ENCODE data around the gene LITAF.
"Not testable (repeated sequence)": the region's sequence is repeated elsewhere in the genome, so short reads cannot be mapped to it uniquely, and the experiment has no call there.

Gene LITAF

DNA sequence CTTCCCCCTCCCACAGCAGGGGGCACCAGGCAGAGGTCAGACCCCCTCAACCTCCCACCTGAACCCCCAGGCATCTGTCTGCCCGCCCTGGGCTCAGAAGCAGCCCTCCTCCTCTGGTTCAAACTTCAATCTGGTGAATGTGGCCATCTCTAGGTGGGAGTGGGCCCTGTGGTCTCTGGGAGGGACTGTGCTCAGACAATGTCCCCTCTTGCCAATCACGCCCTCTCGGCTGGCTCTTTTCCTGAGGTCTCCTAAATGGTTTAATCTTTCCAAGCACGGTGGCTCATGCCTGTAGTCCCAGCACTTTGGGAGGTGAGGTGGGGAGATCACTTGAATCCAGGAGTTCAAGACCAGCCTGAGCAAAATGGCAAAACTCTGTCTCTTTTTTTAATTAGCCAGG is 15.2 kb downstream of the LITAF start:
- DNase-seq: no peak

DNA sequence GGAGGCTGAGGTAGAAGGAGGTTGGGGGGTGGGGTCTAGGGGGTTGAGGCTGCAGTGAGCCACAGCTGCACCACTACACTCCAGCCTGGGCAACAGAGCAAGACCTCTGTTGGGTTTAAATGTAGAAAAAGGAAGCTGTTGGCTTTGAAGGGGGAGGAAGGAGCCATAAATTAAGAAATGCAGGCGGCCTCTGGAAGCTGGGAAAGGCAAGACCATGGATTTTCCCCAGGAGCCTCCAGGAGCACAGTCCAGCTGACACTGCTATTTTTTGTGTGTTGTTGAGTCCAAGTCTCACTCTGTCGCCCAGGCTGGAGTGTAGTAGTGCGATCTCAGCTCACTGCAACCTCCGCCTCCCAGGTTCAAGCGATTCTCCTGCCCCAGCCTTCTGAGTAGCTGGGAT is 15.9 kb downstream of the LITAF start:
- DNase-seq: no peak

DNA sequence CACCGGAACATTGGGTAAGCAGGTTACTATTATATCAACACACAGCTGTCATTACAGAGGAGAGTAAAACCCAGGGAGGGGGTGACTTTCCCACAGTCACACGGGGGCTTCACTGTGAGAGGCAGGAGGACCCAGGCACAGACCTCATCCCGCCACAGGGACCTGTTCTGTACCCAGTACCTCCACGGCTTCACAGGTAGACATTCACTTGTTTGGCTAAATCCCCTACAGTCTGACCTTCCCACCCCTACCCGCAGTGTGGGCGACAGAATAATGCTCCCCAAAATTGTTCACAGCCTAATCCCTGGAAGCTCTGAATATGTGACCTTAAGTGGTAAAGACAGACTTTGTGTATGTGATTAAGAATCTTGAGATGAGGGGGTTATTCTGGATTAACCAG is 16.5 kb downstream of the LITAF start:
- no peak for DNase-seq

DNA sequence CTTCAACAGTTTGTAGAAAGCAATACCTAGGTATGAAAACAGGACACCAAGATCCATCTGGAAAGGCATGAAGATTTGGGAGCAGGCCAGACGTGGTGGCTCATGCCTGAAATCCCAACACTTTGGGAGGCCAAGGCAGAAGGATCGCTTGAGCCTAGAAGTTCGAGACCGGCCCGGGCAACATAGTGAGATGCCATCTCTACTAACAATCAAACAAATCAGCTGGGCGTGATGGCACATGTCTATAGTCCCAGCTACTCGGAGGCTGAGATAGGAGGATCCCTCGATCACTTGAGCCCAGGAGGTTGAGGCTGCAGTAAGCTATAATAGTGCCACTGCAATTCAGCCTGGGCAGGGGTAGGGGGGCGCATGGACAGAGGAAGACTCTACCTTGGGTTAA is 20.3 kb downstream of the LITAF start:
- no peak for DNase-seq

DNA sequence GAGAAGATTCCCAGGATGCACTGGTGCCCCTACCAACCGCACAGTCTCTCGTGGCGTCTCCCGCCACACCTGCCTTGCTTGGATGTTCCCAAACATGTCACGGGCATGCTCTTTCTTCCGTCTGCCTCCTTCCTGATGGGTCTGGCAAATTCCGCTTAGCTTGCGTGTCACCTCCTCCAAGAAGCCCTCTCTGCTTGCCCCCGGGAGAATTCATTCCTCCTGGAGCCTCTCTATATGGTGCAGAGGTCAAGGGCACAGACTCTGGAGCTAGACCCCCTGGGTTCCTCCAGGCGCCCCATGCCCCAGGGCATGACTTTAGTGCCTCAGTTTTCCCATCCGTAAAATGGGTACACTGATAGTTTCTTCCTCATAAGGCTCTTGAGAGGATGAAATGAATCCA is 21.1 kb downstream of the LITAF start:
- DNase-seq: no peak

DNA sequence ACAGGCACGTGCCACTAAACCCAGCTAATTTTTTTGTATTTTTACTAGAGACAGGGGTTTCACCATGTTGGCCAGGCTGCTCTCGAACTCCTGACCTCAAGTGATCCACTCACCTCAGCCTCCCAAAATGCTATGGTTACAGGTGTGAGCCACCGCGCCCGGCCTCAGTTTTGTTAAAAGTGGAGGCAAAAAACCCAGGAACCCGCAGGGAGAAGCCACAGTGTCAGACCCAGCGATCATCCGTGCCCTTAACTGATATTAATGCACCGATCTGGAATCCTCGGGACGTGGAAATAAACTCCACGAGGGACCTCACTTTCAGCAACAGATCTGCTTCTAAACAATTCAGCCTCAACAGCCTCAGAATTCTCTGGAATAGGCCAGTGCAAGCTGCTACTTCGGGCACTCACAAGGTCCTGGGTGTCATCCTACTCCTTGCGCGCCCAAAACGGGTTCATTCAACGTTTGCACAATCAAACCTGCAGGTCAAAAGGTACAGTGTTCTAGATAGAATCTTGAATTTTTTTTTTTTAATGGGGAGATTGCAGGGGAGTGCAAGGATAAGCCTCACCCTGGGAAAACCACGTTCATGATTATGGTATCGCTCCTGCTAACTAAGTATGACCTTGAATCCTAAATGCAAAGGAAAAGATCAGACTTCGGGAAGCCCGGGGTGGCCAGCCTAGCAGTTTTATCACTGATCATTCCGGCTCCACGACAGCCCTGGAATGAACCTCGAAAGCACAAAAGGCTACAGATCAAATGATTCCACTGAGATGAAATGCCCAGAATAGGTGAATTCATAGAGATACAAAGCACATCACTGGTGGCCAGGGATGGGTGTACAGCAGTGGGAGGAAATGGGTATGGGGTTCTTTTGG is 22.4 kb downstream of the LITAF start:
- no peak for DNase-seq

DNA sequence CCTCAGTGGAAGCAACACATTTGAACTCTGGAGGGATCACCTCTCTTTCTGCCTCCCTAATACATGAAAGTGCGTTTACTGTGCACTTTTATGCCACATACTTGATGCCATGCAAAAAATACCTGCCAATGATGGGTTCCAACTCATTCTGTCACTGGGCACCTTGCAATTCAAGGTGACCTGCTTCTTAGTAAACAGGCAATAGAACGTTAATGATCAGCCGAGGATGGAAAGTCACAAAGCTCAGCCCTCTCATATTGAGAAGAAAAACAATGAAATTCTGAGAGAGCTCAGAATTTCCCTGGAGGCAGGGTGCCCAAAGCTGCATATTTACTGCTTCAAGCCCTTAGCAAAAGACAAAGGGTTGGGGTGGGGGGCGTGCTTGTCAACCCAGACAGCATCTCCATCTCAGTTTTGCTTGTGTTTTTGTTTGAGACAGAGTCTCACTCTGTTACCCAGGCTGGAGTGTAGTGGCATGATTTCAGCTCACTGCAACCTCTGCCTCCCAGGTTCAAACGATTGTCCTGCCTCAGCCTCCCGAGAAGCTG is 23.2 kb downstream of the LITAF start:
- DNase-seq: no peak

DNA sequence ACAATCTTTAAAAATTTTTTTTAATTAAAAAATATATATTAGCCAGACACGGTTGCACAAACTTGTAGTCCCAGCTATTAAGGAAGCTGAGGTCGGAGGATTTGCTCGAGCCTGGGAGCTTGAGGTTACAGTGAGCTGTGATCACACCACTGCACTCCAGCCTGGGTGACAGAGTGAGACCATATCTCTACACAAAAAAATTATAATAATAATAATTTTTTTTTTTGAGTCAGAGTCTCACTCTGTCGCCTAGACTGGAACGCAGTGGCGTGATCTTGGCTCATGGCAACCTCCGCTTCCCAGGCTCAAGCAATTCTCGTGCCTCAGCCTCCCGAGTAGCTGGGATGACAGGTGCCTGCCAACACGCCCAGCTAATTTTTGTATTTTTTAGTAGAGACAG is 23.8 kb downstream of the LITAF start:
- no peak for DNase-seq

DNA sequence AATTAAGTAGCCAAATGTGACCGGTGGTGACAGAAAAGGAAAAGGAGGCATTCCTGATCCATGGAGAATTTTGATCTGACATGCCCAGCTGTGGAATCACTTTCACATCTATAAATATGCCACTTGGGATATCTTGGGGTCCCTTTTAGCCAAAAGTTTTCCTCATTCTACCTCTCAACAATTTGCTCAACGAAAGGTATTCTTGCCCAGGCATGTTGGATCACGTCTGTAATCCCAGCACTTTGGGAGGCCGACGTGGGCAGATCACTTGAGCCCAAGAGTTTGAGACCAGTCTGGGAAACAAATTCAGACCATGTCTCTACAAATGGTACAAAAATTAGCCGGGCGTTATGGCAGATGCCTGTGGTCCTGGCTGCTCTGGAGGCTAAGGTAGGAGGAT is 24.3 kb downstream of the LITAF start:
- no peak for DNase-seq

DNA sequence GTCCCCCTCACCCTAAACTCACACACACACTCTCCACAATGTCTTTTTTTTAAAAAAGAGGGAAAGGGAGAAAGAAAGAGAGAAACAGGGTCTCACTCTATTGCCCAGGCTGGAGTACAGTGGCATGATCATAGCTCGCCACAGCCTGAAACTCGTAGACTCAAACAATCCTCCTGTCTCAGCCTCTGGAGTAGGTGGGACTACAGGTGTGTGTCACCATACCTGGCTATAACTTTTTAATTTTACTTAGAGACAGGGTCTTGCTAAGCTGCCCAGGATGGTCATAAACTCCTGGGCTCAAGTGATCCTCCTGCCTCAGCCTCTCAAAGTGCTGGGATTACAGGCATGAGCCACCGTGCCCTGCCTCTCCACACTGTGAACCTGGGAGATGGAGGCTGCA is 24.9 kb downstream of the LITAF start:
- no peak for DNase-seq

DNA sequence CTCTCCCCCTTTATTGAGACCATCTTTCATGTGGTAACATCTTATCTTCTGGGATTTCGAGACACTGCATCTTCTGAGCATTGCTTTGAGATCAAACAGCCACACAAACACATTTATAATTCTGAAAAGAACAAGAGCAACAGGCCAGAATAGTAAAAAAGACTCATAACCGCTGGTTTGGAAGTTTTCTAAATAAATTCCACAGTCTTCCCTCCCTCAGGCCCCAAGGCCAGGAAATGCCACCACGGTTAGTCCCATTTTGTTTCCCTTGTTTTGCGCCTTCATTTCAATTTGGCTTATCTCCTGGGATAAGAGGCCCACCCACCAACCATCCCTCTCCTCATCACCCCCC is 25.3 kb downstream of the LITAF start:
- no peak for DNase-seq

DNA sequence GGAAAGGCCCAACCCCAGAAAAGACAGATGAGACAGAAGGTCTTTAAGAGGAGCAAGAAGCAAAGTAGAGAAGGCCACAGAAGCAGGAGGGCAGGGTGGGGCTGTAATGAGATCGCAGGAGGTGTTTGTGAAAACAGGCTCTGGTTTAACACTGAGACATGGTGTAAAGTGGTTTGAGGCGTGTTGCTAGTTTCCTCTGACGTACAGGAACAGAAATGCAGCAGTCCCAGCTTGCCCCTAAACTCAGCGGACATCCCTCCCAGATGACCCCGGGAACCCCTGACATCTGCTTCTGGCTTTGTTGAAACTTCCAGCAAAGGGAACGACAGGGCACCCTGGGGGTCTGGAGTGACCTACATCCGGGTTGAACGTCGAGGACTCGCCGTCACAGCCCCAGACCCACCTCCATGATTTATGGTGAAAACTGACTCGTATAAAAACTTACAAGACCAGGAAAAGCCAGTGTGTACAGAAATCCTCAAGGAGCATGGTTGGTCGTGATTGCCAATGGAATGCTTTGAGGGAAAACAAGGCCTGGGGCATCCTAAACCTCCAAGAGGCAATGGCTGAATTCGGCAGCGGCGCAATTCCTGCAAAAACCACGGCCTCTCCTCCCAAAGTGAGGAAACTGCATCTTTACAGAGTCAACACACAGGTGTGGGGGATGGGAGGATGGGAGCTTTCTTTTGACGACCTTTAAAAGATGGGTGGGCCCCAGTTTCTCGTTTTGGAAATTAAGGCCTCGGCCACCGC is 25.8 kb downstream of the LITAF start:
- DNase-seq: peak; percentile 44

DNA sequence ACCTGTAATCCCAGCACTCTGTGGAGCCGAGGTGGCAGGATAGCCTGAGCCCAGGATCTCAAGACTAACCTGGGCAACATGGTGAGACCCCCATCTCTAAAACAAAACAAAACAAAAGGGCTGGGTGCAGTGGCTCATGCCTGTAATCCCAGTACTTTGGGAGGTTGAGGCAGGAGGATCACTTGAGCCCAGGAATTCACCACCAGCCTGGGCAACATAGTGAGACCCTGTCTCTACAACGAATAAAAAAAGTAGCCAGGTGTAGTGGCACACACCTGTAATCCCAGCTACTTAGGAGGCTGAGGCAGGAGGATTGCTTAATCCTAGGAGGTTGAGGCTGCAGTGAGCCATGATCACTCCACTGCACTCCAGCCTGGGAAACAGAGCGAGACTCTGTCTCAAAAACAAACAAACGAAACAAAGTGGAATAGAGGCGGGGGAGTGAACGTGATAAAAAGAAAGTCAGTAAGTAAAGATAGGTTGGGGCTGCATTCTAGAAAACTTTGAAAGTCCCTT is 28.4 kb downstream of the LITAF start:
- not testable (repeated sequence) for DNase-seq

DNA sequence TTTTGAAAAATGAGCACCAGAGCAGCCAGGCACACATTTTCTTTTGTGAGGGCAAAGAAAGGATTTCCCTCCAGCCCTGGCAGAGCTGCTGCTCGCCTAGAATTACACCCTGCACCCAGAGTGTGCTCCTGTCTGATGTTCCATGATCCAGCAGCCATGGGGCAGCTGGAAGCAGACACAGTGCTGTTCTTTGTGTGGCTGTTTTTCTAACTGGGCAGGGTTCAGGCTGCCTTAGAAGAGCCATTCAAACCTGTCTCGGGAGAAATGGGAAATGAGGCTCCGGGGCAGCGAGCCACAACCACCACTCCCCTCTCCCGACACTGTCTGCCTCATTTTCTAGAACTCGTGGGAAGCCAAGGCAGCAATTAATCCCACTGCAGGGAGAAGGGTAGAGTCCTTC is 28.9 kb downstream of the LITAF start:
- no peak for DNase-seq

DNA sequence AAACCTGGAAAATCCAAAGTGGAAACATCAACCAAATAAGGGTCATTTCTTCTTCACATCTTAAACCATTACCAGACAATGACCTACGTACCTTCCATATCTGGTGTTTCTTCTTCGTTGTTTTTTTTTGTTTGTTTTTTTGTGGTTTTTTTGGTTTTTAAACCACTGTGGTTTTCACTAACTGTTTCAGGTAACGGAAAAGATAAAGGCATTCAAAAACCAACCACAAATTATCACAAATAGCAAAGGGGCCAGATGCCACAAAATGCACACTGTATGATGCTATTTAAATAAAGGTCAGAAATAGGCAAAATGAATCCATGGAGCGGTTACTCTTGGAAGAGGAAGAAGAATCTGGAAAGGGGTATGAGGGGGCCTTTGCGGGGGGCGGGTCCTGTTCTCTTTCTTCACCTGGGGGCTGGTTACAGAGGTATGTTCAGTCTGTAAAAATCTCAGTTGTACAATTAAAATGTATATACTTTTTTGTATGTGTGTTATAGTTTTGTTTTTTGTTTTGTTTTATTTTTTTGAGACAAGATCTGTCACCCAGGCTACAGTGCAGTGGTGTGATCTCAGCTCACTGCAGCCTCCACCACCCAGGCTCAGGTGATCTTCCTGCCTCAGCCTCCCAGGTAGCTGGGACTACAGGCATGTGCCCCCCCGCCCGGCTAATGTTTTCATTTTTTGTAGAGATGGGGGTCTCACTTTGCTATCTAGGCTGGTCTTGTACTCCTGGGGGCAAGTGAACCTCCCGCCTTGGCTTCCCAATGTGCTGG is 29.6 kb downstream of the LITAF start:
- DNase-seq: no peak

DNA sequence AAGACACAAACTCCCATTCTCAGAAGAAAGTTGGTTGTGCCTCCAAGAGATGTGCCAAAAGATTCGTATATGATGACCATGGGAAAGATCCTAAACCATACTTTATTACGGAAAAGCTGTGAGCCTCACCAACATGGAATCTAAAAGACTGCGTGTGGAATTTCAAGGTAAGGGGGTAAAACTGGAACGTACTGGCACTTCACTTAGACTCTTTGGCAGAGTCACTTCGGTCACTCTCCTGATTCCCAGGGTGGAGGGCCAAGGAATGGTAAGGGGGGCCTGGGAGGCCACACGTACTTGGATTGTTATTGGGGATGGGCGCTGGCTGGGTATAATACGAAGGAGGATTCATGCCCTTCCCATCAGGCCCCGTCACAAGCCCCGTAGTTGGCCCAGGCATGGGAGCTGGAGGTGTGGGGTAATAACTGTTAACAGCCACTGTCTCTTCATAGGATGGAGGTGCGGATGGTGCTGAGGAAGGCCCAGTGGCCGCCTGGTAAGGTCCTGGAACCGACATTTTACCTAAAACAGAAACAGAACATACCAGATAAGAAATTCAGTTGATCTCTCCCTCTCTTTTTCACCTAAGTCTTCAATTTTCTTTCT is 30.4 kb downstream of the LITAF start:
- no peak for DNase-seq

DNA sequence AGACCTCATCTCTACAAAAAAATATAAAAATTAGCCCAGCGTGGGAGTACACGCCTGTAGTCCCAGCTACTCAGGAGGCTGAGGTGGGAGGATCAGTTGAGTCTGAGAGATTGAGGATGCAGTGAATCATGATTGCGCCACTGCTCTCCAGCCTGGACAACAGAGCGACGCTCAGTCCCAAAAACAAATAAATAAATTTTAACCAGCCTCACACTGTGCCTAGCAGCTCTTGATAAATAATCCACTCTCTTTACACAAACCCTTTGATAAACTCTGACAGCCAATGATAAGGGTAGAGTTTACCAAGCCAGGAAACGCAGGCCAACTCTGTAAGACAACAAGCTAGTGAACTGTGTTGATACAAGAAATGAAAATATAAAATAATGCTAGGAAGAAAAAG is 32.7 kb downstream of the LITAF start:
- DNase-seq: no peak

DNA sequence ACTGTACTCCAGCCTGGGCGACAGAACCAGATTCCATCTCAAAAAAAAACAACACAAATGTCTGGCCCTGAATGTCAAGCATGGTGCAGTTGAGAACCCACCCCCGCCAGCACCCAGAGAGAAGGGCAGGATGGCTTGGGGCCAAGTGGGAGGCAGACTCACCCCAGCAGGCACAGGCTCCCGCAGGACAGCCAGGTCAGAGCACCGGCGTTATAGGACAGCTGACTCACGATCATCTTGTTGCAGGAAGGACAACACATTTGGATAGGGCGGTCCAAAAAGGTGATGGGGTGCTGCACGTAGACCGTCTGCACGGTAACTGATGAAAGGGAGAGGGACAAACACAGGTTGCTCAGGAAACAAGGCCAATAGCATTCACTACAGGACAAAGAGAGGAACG is 33.3 kb downstream of the LITAF start:
- DNase-seq: no peak

DNA sequence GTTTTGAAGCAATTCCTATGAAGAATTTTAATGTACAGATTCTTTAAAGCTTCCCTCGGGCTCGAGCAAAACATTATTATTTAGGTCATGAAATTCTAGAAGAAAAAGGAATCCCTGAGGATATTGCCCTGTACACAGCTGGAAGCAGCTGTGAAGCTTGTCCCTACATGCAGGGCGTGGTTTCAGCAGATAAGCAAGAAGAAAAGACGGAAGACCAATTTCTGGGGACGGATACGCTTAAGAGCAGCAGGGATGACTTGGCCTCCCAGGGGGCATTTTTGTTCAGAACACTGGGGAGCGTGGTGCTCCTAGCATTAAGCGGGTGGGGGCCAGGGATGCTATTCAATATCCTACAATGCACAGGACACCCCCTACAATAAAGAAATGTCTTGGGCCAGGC is 34.3 kb downstream of the LITAF start:
- no peak for DNase-seq

DNA sequence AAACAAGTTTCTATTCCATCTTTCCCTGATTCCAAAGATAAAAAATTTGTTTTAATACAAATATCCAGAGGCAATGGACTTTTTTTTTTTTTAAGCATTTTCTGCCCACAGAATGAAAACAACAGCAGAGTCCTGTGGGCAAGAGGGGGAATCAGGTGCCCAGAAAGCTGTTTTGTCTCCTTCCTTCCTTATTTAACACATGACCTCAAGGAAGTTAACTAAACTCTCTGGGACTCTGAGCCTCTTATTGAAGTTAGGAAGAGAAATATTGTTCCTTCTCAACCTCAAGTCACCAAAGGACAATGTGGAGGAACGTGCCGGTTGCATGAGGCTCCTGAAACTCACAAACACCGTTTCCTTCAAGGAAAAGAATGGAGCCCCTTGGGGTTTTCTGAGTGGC is 34.9 kb downstream of the LITAF start:
- no peak for DNase-seq

DNA sequence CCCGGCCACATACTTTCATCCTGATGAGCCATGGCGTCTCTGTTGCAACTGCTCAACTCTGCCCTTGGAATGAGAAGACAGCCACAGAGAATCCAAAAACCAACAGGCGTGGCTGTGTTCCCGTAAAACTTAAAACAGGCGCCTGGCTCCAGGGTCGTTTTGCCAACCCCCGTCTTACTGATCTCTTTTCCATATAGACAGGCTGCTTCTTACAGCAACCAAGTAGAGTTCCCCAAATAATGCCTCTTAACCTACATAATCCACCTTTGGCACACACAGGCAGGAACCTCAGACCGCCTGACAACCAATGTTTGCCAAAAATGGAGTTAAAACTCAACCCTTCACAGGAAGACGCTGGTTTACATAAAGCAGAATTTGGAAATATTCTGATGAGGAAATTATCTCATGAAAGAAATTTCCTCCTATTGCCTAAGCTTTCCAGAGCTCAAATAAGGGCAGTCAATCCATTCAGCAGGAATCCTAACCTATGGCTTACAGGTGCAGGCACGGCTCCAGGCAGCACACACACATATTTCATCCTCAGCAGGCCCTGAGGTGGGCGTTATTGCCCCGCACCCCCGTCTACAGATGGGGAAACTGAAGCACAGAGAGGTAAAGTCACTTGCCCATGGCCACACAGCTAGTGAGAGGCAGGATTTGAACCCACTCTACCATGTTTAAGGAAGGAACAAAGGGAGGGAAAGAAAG is 35.8 kb downstream of the LITAF start:
- DNase-seq: no peak

Measured in NCI-H2171 treated with DMSO at 0.1 percent for 48 hours (cell line).